Epithelial cell of esophagus (primary cell): ENCODE data around the gene ADSS1.

Experiments
- DNase-seq: peaks from one replicate; pipeline ENCODE4 v3.0.0; 2010; ENCODE audit warnings: low read depth
- H3K4me3 ChIP-seq: 2 replicates; pipeline ENCODE4 v1.5.1; 2011; ENCODE audit warnings: mild to moderate bottlenecking, low read length, control low read depth
- CTCF ChIP-seq: IDR thresholded peaks from 2 replicates; pipeline ENCODE4 v1.5.1; 2011; ENCODE audit warnings: low read depth, mild to moderate bottlenecking, low read length, control low read depth, inconsistent platforms; ENCODE audit not compliant: insufficient read depth; ENCODE audit errors: missing control alignments

The ADSS1 gene

GRCh38 chr14:104678901-104679705 lies 44.9 kb upstream of the ADSS1 start:
- no peak for TF ChIP-seq CTCF
- no peak overlapping the region for H3K4me3 ChIP-seq
- DNase-seq: no peak

- DNase-seq: peak; percentile 91
- H3K4me3 ChIP-seq: no peak overlapping the region
- no peak for TF ChIP-seq CTCF
Observed at GRCh38 chr14:104680056-104680805, 43.8 kb upstream of the ADSS1 start.

- TF ChIP-seq CTCF: peak; percentile 23
- DNase-seq: peak; percentile 90
- H3K4me3 ChIP-seq: no peak overlapping the region
Observed at GRCh38 chr14:104680806-104681688, 43.0 kb upstream of the ADSS1 start.

GRCh38 chr14:104681689-104682074 lies 42.3 kb upstream of the ADSS1 start:
- no peak overlapping the region for H3K4me3 ChIP-seq
- peak; percentile 74 for DNase-seq
- TF ChIP-seq CTCF: no peak

GRCh38 chr14:104682107-104682593 lies 41.9 kb upstream of the ADSS1 start:
- no peak overlapping the region for H3K4me3 ChIP-seq
- TF ChIP-seq CTCF: no peak
- peak; percentile 22 for DNase-seq

GRCh38 chr14:104683653-104684448 lies 40.2 kb upstream of the ADSS1 start:
- no peak for DNase-seq
- TF ChIP-seq CTCF: no peak

More at GRCh38 chr14:104683653-104684448, 40.2 kb upstream of the ADSS1 start:
- no peak overlapping the region for H3K4me3 ChIP-seq
